Measurements from ENCODE around the gene THAP2.

The THAP2 gene

GRCh38 chr12:71727958-71728357 lies 63.9 kb downstream of the THAP2 start:
- H3K4me3 ChIP-seq (ENCODE audit: low read length, poor library complexity, severe bottlenecking): no peak overlapping the region

More at GRCh38 chr12:71727958-71728357, 63.9 kb downstream of the THAP2 start:
- no peak overlapping the region for H3K9ac ChIP-seq (ENCODE audit: low read depth, low read length, poor library complexity, severe bottlenecking)
- no peak overlapping the region for H3K4me2 ChIP-seq (ENCODE audit: low read depth, low read length, poor library complexity, severe bottlenecking)
- no peaks in the 10 kb centered on the region for H3K36me3 ChIP-seq (ENCODE audit: insufficient read depth, low read length)
- H3K9me2 ChIP-seq (replicated peaks; ENCODE audit: low read depth, low read length): no peaks in the 10 kb centered on the region
- no peaks in the 10 kb centered on the region for H3F3A ChIP-seq (ENCODE audit: low read depth)
- no peak for TF ChIP-seq EZH2phosphoT487 (IDR thresholded peaks at IDR 0.05; ENCODE audit: borderline replicate concordance)
- no peak for TF ChIP-seq CTCF (conservative IDR thresholded peaks at IDR 0.05; ENCODE audit: low read length)
- no peaks in the 10 kb centered on the region for H3K9me3 ChIP-seq (ENCODE audit: insufficient read depth, low read depth, low read length)
- no peak overlapping the region for H2AFZ ChIP-seq (ENCODE audit: low read length)
- no peaks in the 10 kb centered on the region for H3K27me3 ChIP-seq (ENCODE audit: insufficient read depth, low read length, poor library complexity, severe bottlenecking)
- no peaks in the 10 kb centered on the region for H3K79me2 ChIP-seq (ENCODE audit: insufficient read depth, low read length)
- H4K20me1 ChIP-seq (ENCODE audit: insufficient read depth, low read length, poor library complexity, severe bottlenecking): no peaks in the 10 kb centered on the region
- H3K4me1 ChIP-seq (ENCODE audit: insufficient read depth, low read length, poor library complexity, severe bottlenecking): no peaks in the 10 kb centered on the region

Measured in Loucy (cell line).